ENCODE results near the gene CDNF.

Gene CDNF

DNA sequence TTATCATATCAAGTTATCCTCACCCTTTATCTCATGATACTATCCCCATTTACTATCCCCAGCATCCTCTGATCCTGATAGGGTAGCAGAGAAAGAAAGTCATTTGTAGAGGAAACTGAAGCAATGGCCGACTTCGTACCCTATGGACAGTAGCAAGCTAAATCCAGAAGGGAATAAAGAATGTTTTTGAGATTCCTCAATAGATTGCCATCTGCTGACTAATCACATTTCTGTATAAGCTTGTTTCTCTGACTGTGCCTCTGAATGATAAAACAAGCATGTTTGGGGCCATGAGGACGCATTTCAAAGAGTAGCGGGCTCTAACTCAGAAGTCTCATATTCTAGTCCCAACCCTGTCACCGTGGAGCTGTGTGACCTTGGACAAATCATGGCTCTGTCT, 49.9 kb downstream of the CDNF start:
- no peak for DNase-seq (ENCODE audit: low spot score)

DNA sequence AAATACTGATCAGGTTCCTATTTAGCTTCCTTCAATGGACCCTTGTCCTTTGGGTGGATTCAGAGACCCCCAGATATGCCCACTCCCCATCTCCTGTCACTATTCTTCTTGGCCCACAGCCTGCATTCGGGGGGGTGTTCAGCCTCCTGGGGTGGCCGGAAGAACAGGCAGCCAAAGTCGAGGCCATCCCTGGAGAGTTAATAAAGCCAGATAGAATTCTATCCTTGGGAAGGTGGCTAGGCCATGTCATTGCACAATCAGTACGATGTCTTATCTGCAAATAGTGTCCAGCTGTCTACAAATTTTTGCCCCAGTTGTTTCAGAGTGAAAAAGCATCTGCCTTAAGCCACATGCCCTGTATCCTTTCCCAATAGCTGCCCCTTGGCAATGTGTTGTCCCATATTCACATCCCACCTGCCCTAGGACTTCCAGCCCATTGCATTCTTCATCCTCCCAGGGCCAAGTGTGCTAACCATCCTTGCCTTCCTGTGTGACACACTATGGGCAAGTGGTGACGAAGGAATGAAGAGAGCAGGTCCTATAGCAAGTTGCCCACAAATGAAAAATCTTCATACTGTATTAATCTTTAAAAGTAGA, 53.3 kb downstream of the CDNF start:
- no peak for DNase-seq (ENCODE audit: low spot score)

DNA sequence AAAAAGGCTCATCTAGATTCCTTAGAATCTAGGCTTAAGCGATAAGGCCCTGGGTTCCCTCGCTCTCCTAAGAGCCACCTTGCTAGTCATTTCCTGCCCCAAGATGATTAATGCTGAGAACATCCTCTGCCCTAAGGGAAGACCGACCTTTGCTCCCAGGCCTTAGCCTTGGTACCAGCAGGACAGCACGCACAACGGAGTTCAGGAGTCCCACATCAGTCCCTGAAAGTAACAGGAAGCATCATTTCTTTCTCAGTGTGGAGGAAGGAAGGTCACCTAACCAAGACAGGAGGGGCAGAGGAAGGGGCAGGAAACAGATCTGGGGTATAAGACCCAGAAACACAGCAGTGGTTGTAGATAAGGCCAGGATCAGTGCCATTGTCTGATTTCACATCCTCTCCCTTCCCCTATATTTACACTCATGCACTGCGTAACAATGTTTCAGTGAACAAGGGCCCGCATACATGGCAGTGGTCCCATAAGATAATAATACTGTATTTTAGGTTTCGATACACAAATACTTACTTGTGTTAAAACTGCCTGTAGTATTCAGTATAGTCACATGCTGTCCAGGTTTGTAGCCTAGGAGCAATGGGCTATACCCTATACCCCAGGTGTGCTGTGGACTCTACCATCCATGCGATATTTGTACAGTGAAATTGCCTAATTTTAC, 55.0 kb downstream of the CDNF start:
- DNase-seq (ENCODE audit: low spot score) = no peak

DNA sequence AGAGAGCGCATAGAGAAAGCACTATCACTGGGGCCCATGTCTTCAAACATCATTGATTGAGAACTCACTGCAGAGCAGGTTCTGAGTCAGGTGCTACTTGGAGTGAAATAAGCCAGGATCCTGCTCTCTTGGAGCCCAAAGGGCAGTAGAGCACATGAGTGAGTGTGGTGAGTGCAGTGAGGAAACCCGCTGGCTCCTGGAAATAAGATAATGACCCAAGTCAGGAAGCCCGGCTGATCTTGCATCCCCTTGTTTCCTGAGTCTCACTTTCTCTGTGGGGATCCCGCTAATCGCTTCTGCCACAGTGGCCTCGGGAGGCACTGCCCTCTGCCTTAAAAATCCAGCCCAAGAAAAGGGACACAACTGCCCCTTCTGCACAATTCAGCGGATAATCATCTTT, 56.1 kb downstream of the CDNF start:
- DNase-seq (ENCODE audit: low spot score) = no peak

DNA sequence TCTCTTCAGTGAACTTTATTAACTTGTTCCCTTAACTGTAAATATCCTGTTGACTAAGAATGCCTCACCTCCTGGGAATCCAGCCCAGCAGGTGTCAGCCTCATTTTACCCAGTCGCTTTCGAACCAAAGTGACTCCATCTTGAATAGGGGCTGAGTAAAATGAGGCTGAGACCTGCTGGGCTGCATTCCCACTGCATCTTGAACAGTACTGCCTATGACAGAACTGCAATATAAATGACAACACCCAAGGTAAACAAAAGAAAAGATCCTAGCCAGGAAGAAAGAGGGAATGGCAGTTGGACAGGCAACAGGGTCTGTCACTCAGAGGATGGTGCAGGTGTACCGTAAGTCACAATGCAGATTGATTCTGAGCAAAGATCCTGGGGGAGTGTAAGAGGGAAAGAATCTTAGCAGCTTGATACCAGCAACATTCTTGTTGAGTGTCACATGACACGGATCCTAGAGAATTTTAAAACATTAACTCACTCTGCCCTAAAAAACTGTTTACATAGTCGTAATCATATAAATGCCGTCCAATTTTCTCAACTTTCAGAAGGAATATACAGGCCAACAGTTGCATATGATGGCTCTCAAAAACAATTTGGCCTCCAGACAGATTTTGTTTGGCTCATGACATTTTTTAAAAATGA, 58.7 kb downstream of the CDNF start:
- DNase-seq (ENCODE audit: low spot score) = no peak

DNA sequence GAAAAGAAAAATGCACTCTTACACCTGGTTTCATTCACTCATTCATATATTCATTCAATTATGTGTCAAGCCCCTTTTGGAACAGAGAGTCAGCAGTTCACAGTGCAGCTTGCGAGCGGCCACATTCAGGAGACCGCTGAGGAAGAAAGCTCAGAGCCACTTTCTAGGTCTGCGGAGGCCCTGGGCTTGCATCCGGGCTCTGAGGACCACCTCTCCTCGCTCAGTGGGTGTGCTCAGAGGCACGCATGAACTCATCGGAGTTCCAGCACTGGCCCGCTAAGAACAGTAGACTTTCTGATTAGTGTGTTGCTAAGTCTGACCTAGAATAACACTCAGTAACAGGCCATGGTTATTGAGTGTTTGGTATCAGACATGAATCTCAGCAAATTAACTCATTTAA, 61.3 kb downstream of the CDNF start:
- DNase-seq (ENCODE audit: low spot score) = no peak

DNA sequence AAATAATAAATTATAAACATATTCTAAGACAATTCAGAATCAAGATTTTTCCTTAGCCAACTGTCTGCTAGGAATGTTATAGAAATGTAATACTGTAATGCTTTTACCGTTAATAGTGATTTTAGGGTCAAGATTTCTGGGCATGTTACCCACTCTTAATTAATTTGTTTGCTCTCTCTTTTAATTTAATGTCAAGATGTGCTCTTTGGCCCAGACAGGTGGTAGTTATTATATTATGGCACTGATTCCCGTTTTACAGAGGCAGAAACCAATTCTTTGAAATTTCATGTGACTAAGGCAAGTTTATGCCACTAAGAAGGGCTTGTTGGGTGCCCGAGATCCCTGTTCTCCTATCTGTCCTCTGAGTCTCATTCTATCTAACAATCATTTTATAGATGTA, 62.2 kb downstream of the CDNF start:
- DNase-seq (ENCODE audit: low spot score) = no peak

DNA sequence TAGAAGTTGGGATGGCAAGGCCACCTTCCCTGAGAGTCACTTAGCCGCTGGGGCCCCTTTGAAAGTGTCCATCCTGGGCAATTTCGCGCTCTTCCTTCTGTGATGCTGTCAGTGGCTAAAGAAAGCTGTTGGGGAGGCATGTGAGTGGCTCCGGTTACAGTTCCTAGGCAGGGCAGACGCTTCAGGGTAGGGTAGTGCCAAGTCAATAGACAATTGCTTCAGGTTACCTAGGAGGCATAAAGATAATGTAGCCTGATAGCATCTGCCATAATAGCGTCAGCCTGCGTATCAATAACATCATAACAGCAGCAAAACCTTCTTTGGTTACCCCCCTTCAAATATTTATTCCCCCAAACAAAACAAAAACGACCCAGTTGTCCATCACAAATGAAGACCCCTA, 63.0 kb downstream of the CDNF start, which contains the start of gene FAM107B:
TSS of gene FAM107B (minus strand) at position 101 of the 400 bp plus-strand sequence. CDS start 234 bp downstream, outside the sequence.
- no peak for DNase-seq (ENCODE audit: low spot score)

DNA sequence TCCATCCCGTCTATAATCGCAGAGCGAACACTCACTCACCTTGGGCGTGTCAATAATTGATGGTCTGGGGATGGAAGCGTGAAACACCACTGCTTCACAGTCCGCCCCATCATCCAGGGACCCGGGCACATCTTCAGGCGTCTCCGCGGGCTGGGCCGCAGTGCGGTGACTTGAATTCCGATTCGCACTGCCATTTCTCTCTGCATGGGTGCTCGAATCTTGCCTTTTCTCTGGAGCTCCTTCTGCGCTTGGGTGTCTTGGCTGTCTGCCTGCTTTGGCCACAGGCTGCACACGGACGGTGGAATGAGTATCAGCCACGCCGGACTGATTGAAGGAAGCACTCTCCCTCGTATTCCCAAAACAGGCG, 63.6 kb downstream of the CDNF start:
- DNase-seq (ENCODE audit: low spot score) = no peak

DNA sequence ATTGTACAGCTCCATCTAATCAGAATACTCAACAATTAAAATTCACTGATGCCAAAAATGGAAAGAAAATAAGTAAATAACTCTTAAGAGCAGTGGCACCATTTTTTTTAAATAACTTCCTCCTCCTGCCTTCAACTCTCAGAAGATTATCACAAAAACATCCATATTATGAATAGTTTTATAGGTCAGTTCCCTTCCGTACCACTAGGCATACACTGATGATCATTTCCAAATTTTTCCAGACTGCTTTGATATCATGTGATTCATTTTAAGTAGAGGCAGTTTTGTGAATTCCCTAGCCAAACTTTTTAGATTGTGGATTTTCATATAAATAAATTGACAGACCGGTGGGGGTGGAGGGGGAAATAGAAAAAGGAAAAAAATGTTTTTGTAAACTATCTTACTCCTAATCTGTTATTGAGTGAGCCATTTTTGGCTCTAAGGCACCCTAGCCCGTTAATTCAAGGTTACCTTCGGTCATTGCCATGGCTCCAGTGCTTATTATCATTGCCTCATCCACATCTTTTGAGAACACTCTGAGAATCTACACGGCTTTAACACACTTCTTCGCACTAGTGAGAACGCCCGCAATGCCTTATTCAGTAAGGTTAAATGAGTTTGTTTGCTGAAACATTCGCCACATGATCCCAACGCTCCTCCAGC, 64.2 kb downstream of the CDNF start:
- no peak for DNase-seq (ENCODE audit: low spot score)

DNA sequence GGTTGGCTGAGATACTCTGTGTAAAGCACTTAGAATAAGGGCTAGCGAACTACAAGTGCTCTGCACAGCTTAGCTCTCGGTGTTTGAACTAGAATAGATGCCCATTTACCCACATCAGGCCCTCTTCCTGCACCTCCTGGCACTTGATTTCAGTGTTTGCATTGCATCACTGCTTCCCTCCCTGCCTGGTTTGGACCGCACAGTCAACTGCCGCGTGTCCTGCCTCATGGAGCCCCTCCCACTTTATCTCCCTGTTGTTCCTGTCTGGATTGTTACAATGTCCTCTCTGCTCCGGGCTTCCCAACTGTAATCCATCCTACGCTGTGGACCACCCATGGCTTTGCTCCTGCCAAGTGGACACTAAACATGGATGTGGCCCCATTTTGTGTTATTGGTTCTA, 65.4 kb downstream of the CDNF start:
- DNase-seq (ENCODE audit: low spot score) = no peak

DNA sequence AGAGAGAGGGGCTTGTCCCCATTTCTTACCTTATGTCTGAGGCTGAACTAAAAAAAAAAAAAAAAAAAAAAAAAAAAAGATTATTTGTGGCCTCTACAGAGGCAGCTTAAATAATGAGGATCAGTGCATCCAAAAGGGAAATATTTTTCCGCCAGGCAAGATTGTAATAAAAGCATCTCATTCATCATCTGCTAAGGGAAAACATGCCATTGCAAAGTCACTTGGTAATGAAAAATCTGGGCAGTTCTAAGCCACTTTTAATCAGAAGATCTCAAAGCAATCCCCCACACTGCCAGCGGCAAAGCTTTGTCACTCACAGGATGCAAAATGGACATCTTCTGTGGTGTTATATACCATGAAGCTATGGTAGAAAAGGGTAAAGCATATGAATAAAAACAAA, 66.9 kb downstream of the CDNF start:
- DNase-seq (ENCODE audit: low spot score) = no peak

Measured in iPS-NIHi11 (cell line).